H54 (cell line): ENCODE measurements around the gene CST8.
"Not testable (repeated sequence)": the region's sequence is repeated elsewhere in the genome, so short reads cannot be mapped to it uniquely, and the experiment has no call there.

Experiments
- DNase-seq: peaks from one replicate; pipeline ENCODE4 v3.0.0; 2011; ENCODE audit warnings: low spot score, mixed read lengths; ENCODE audit not compliant: insufficient read length
- FAIRE-seq: peaks from 3 replicates; lab custom pipeline; 2011; peaks lifted over from hg19 to GRCh38; lab: Jason Lieb, UNC
- POLR2A ChIP-seq: IDR thresholded peaks from 2 replicates; pipeline ENCODE4 v1.6.1; 2011; ENCODE audit warnings: low read depth, mild to moderate bottlenecking, low read length

The CST8 gene

GRCh38 chr20:23456409-23456808 is 34.5 kb upstream of the CST8 start:
- no peak for DNase-seq
- no peak for FAIRE-seq

GRCh38 chr20:23456873-23457272 is 34.0 kb upstream of the CST8 start:
- no peak for FAIRE-seq

More at GRCh38 chr20:23456409-23456808, 34.5 kb upstream of the CST8 start:
- no peak for TF ChIP-seq POLR2A

GRCh38 chr20:23459461-23460150 is 31.3 kb upstream of the CST8 start:
- FAIRE-seq: no peak
- TF ChIP-seq POLR2A: no peak

More at GRCh38 chr20:23456873-23457272, 34.0 kb upstream of the CST8 start:
- DNase-seq: no peak
- no peak for TF ChIP-seq POLR2A

GRCh38 chr20:23461180-23461579 is 29.7 kb upstream of the CST8 start:
- no peak for DNase-seq
- no peak for TF ChIP-seq POLR2A
- FAIRE-seq: no peak

More at GRCh38 chr20:23459461-23460150, 31.3 kb upstream of the CST8 start:
- no peak for DNase-seq

GRCh38 chr20:23466961-23467360 is 24.0 kb upstream of the CST8 start:
- not testable (repeated sequence) for FAIRE-seq, DNase-seq

GRCh38 chr20:23472306-23472705 is 18.6 kb upstream of the CST8 start:
- not testable (repeated sequence) for DNase-seq, FAIRE-seq

- FAIRE-seq, DNase-seq: not testable (repeated sequence)
Observed at GRCh38 chr20:23473293-23473692, 17.6 kb upstream of the CST8 start.

- FAIRE-seq: no peak
- no peak for DNase-seq
- no peak for TF ChIP-seq POLR2A
Observed at GRCh38 chr20:23475395-23475794, 15.5 kb upstream of the CST8 start.

- no peak for FAIRE-seq
- no peak for DNase-seq
- no peak for TF ChIP-seq POLR2A
Observed at GRCh38 chr20:23476015-23476754, 14.7 kb upstream of the CST8 start.

GRCh38 chr20:23477223-23477622 is 13.7 kb upstream of the CST8 start:
- no peak for TF ChIP-seq POLR2A
- FAIRE-seq (no peak), DNase-seq (no peak)

- DNase-seq (no peak), FAIRE-seq (no peak)
- no peak for TF ChIP-seq POLR2A
Observed at GRCh38 chr20:23479043-23479442, 11.9 kb upstream of the CST8 start.

- FAIRE-seq (no peak), DNase-seq (no peak)
- TF ChIP-seq POLR2A: no peak
Observed at GRCh38 chr20:23482138-23482537, 8.8 kb upstream of the CST8 start.

GRCh38 chr20:23484081-23484480 is 6.8 kb upstream of the CST8 start:
- DNase-seq (no peak), FAIRE-seq (no peak)
- TF ChIP-seq POLR2A: no peak

GRCh38 chr20:23488470-23488869 is 2.4 kb upstream of the CST8 start:
- FAIRE-seq: no peak
- DNase-seq: no peak
- no peak for TF ChIP-seq POLR2A

GRCh38 chr20:23488996-23489395 is 1.9 kb upstream of the CST8 start:
- no peak for TF ChIP-seq POLR2A
- DNase-seq (no peak), FAIRE-seq (no peak)
